NCI-H2171 (cell line): ENCODE results near the gene KCNN2.

Source experiments
- DNase-seq: peaks from one replicate; lab custom pipeline; 2025; lab: John Stamatoyannopoulos, UW

KCNN2 gene

GRCh38 chr5:114361724-114362196, at the start of gene KCNN2:
KCNN2 (plus strand) TSS chr5:114362070; CDS start chr5:114362140, 70 bp downstream.
- DNase-seq = peak; percentile 59

- no peak for DNase-seq
Observed at GRCh38 chr5:114312658-114313057, 49.2 kb upstream of the KCNN2 start.

GRCh38 chr5:114314061-114314460, 47.8 kb upstream of the KCNN2 start:
- no peak for DNase-seq

GRCh38 chr5:114316167-114316566, 45.7 kb upstream of the KCNN2 start:
- no peak for DNase-seq

- no peak for DNase-seq
Observed at GRCh38 chr5:114317751-114318150, 44.1 kb upstream of the KCNN2 start.

- no peak for DNase-seq
Observed at GRCh38 chr5:114319236-114319635, 42.6 kb upstream of the KCNN2 start.

- no peak for DNase-seq
Observed at GRCh38 chr5:114319821-114320220, 42.0 kb upstream of the KCNN2 start.

GRCh38 chr5:114324282-114324681, 37.6 kb upstream of the KCNN2 start:
- DNase-seq = no peak

- DNase-seq = no peak
Observed at GRCh38 chr5:114325541-114325940, 36.3 kb upstream of the KCNN2 start.

- DNase-seq = no peak
Observed at GRCh38 chr5:114327474-114327873, 34.4 kb upstream of the KCNN2 start.

GRCh38 chr5:114327987-114328386, 33.9 kb upstream of the KCNN2 start:
- DNase-seq = no peak

GRCh38 chr5:114330916-114331531, 30.8 kb upstream of the KCNN2 start:
- no peak for DNase-seq

- no peak for DNase-seq
Observed at GRCh38 chr5:114332493-114332892, 29.4 kb upstream of the KCNN2 start.

GRCh38 chr5:114332925-114333324, 28.9 kb upstream of the KCNN2 start:
- no peak for DNase-seq

- DNase-seq = no peak
Observed at GRCh38 chr5:114335391-114335790, 26.5 kb upstream of the KCNN2 start.

- DNase-seq = no peak
Observed at GRCh38 chr5:114339108-114339507, 22.8 kb upstream of the KCNN2 start.

- no peak for DNase-seq
Observed at GRCh38 chr5:114346181-114346580, 15.7 kb upstream of the KCNN2 start.

- DNase-seq = no peak
Observed at GRCh38 chr5:114355086-114355830, 6.6 kb upstream of the KCNN2 start.

- DNase-seq = no peak
Observed at GRCh38 chr5:114358329-114358728, 3.5 kb upstream of the KCNN2 start.

GRCh38 chr5:114360357-114360756, 1.5 kb upstream of the KCNN2 start:
- DNase-seq = no peak

GRCh38 chr5:114360816-114361723, 800 bp upstream of the KCNN2 start:
- DNase-seq = no peak

GRCh38 chr5:114362197-114362976, 517 bp downstream of the KCNN2 start:
- no peak for DNase-seq
